Spinal cord (tissue), 10 donors: ENCODE measurements around the gene C5AR2. TPM values are rescaled to one million over a fixed set of nuclear protein-coding genes. Genes with fewer than 3 reads are reported as not detected.
"Not testable (repeated sequence)": the region's sequence is repeated elsewhere in the genome, so short reads cannot be mapped to it uniquely, and the experiment has no call there.

Experiments
- DNase-seq, 6 donors: peaks; one replicate each; pipeline versions ENCODE4 v3.0.0 to v3.0.0-alpha.2; 2013 to 2015; ENCODE audit warnings: low spot score in 6 of 6, low read depth in 4 of 6
- H3K27ac ChIP-seq: one replicate; pipeline ENCODE4 v1.5.1; 2013; ENCODE audit warnings: low read depth, low read length, control low read depth
- H3K27me3 ChIP-seq: one replicate; pipeline ENCODE4 v1.6.1; 2013; ENCODE audit warnings: low read length; ENCODE audit not compliant: control insufficient read depth, insufficient read depth
- H3K36me3 ChIP-seq: one replicate; pipeline ENCODE4 v1.6.1; 2013; ENCODE audit warnings: low read length; ENCODE audit not compliant: control insufficient read depth, insufficient read depth
- H3K4me1 ChIP-seq: one replicate; pipeline ENCODE4 v1.6.1; 2013; ENCODE audit warnings: low read length; ENCODE audit not compliant: control insufficient read depth, insufficient read depth
- H3K4me3 ChIP-seq: one replicate; pipeline ENCODE4 v1.5.1; 2013; ENCODE audit warnings: low read depth, low read length, control low read depth
- H3K9me3 ChIP-seq: one replicate; pipeline ENCODE4 v1.6.1; 2013; ENCODE audit warnings: low read length; ENCODE audit not compliant: control insufficient read depth, insufficient read depth
- whole genome bisulfite sequencing: methylation state at CpG from one replicate; pipeline ENCODE4 v1.1.5; 2013; ENCODE audit warnings: missing lambda C conversion rate; ENCODE audit not compliant: insufficient coverage; 5-methylcytosine and 5-hydroxymethylcytosine counted together
- polyA plus RNA-seq, 2 donors: library from polyadenylated mRNA; unstranded; fragments of 120-200 nt; gene quantifications; one replicate each; pipeline ENCODE4 v1.2.1, GENCODE V29; 2013; ENCODE audit not compliant: insufficient read length in 2 of 2
- total RNA-seq, 2 donors: library from RNA; depleted of rRNA in 1 of 2; stranded (reverse); fragments of 120-200 nt in 1 of 2; fragments of >200 nt in 1 of 2; gene quantifications; one replicate each; pipeline versions ENCODE4 v1.2.3 to v1.2.4, GENCODE V29; 2013 to 2014
- donor health status: healthy.

C5AR2 gene
- total and polyA plus RNA-seq, 4 donors = 0.49 to 1.8 (median 0.75) TPM

GRCh38 chr19:47353307-47353712 is 21.3 kb downstream of the C5AR2 start:
- 69% methylated on average over 24 of the region's 24 CpGs for WGBS
- Histone ChIP-seq H3K9me3 (no peaks in the 10 kb centered on the region), H3K36me3 (peaks cover 66% of the 10 kb centered on the region), H3K27me3 (no peaks in the 10 kb centered on the region), H3K4me1 (peaks cover 24% of the 10 kb centered on the region), H3K27ac (no peak overlapping the region), H3K4me3 (no peak overlapping the region)
- no peak for DNase-seq

- Histone ChIP-seq H3K27me3 (no peaks in the 10 kb centered on the region), H3K36me3 (peaks cover 98% of the 10 kb centered on the region), H3K27ac (no peak overlapping the region), H3K4me3 (no peak overlapping the region), H3K9me3 (no peaks in the 10 kb centered on the region), H3K4me1 (no peaks in the 10 kb centered on the region)
- WGBS = 98% methylated on average over 6 of the region's 6 CpGs
- DNase-seq = no peak
Observed at GRCh38 chr19:47356900-47357299, 24.9 kb downstream of the C5AR2 start.

GRCh38 chr19:47357788-47358680 is 26.1 kb downstream of the C5AR2 start:
- H3K9me3 ChIP-seq = no peaks in the 10 kb centered on the region

GRCh38 chr19:47358936-47359335 is 27.0 kb downstream of the C5AR2 start:
- H3K4me3 ChIP-seq = no peak overlapping the region
- no peaks in the 10 kb centered on the region for H3K27me3 ChIP-seq
- H3K36me3 ChIP-seq = peaks cover 99% of the 10 kb centered on the region
- no peak overlapping the region for H3K27ac ChIP-seq
- 98% methylated on average over 6 of the region's 6 CpGs for WGBS
- H3K9me3 ChIP-seq = no peaks in the 10 kb centered on the region
- H3K4me1 ChIP-seq = no peaks in the 10 kb centered on the region
- DNase-seq = no peak

More at GRCh38 chr19:47357788-47358680, 26.1 kb downstream of the C5AR2 start:
- WGBS = 95% methylated on average over 28 of the region's 28 CpGs
- Histone ChIP-seq H3K36me3 (peaks cover 98% of the 10 kb centered on the region), H3K4me3 (no peak overlapping the region), H3K27ac (no peak overlapping the region), H3K27me3 (no peaks in the 10 kb centered on the region), H3K4me1 (no peaks in the 10 kb centered on the region)
- no peak for DNase-seq

- over 99% methylated on average over 13 of the region's 21 CpGs for WGBS
- Histone ChIP-seq H3K9me3 (no peaks in the 10 kb centered on the region), H3K4me3 (no peak overlapping the region), H3K27ac (no peak overlapping the region), H3K36me3 (peaks cover 81% of the 10 kb centered on the region), H3K27me3 (no peaks in the 10 kb centered on the region), H3K4me1 (no peaks in the 10 kb centered on the region)
- no peak for DNase-seq
Observed at GRCh38 chr19:47362321-47362720, 30.3 kb downstream of the C5AR2 start.

- H3K27ac ChIP-seq = no peak overlapping the region
- DNase-seq = no peak
- no peak overlapping the region for H3K4me3 ChIP-seq
- H3K27me3 ChIP-seq = no peaks in the 10 kb centered on the region
- H3K4me1 ChIP-seq = no peaks in the 10 kb centered on the region
- no peaks in the 10 kb centered on the region for H3K9me3 ChIP-seq
- 87% methylated on average over 7 of the region's 13 CpGs for WGBS
- peaks cover 72% of the 10 kb centered on the region for H3K36me3 ChIP-seq
Observed at GRCh38 chr19:47363758-47364531, 32.0 kb downstream of the C5AR2 start.

GRCh38 chr19:47365455-47365854 is 33.5 kb downstream of the C5AR2 start:
- not testable (repeated sequence) for H3K27me3 ChIP-seq, H3K9me3 ChIP-seq, DNase-seq, H3K4me1 ChIP-seq, H3K4me3 ChIP-seq, H3K27ac ChIP-seq
- peaks cover 71% of the 10 kb centered on the region for H3K36me3 ChIP-seq
- 93% methylated on average over 2 of the region's 10 CpGs for WGBS

GRCh38 chr19:47370045-47370611 is 38.2 kb downstream of the C5AR2 start:
- DNase-seq = peak in 1 of 6 donors; percentile 16
- Histone ChIP-seq H3K9me3 (no peaks in the 10 kb centered on the region), H3K27ac (no peak overlapping the region), H3K4me3 (no peak overlapping the region), H3K4me1 (no peaks in the 10 kb centered on the region), H3K27me3 (no peaks in the 10 kb centered on the region), H3K36me3 (peaks cover 72% of the 10 kb centered on the region)
- 80% methylated on average over 10 of the region's 10 CpGs for WGBS

GRCh38 chr19:47371261-47371660 is 39.3 kb downstream of the C5AR2 start:
- H3K36me3 ChIP-seq = peaks cover 84% of the 10 kb centered on the region
- H3K9me3 ChIP-seq = no peaks in the 10 kb centered on the region
- no peaks in the 10 kb centered on the region for H3K27me3 ChIP-seq
- H3K4me3 ChIP-seq = no peak overlapping the region
- 90% methylated on average over 9 of the region's 9 CpGs for WGBS
- H3K27ac ChIP-seq = no peak overlapping the region
- no peaks in the 10 kb centered on the region for H3K4me1 ChIP-seq
- DNase-seq = no peak
